ENCODE measurements around the gene SETX.

Gene SETX

GRCh38 chr9:132351404-132352045 is 3.3 kb downstream of the SETX start:
- DNase-seq: no peak

GRCh38 chr9:132350861-132351315 is 3.9 kb downstream of the SETX start:
- DNase-seq: no peak

GRCh38 chr9:132348676-132349075 is 6.1 kb downstream of the SETX start:
- DNase-seq: no peak

GRCh38 chr9:132346177-132346576 is 8.6 kb downstream of the SETX start:
- no peak for DNase-seq

GRCh38 chr9:132341177-132341840 is 13.5 kb downstream of the SETX start:
- DNase-seq: no peak

- DNase-seq: no peak
Observed at GRCh38 chr9:132334364-132334763, 20.4 kb downstream of the SETX start.

GRCh38 chr9:132333556-132333955 is 21.2 kb downstream of the SETX start:
- DNase-seq: no peak

- DNase-seq: no peak
Observed at GRCh38 chr9:132328580-132328979, 26.2 kb downstream of the SETX start.

GRCh38 chr9:132327537-132327936 is 27.2 kb downstream of the SETX start:
- DNase-seq: no peak

- no peak for DNase-seq
Observed at GRCh38 chr9:132324425-132324824, 30.4 kb downstream of the SETX start.

- no peak for DNase-seq
Observed at GRCh38 chr9:132319421-132320110, 35.2 kb downstream of the SETX start.

- DNase-seq: no peak
Observed at GRCh38 chr9:132312873-132313272, 41.9 kb downstream of the SETX start.

- no peak for DNase-seq
Observed at GRCh38 chr9:132312426-132312825, 42.4 kb downstream of the SETX start.

- DNase-seq: no peak
Observed at GRCh38 chr9:132311978-132312377, 42.8 kb downstream of the SETX start.

GRCh38 chr9:132309056-132309455 is 45.7 kb downstream of the SETX start:
- no peak for DNase-seq

- DNase-seq: no peak
Observed at GRCh38 chr9:132301521-132301920, 53.3 kb downstream of the SETX start.

GRCh38 chr9:132299221-132299620 is 55.6 kb downstream of the SETX start:
- no peak for DNase-seq

GRCh38 chr9:132295181-132295580 is 59.6 kb downstream of the SETX start:
- DNase-seq: no peak

GRCh38 chr9:132293145-132293721 is 61.6 kb downstream of the SETX start:
- DNase-seq: no peak

GRCh38 chr9:132288966-132289365 is 65.8 kb downstream of the SETX start:
- DNase-seq: no peak

GRCh38 chr9:132288361-132288760 is 66.4 kb downstream of the SETX start:
- no peak for DNase-seq

GRCh38 chr9:132287256-132287760 is 67.5 kb downstream of the SETX start:
- DNase-seq: no peak

GRCh38 chr9:132283863-132284262 is 70.9 kb downstream of the SETX start:
- DNase-seq: no peak

- no peak for DNase-seq
Observed at GRCh38 chr9:132283165-132283564, 71.6 kb downstream of the SETX start.

Measured in left hindlimb (tissue), 1 donor.